Measurements from ENCODE around the gene RHNO1.

The RHNO1 gene

GRCh38 chr12:2877047-2877952 is at the start of gene RHNO1, which contains the start of gene FOXM1 (continued):
- no peak for TF ChIP-seq SETDB1 (IDR thresholded peaks at IDR 0.05; ENCODE audit: insufficient read length, low read length)
- no peak for TF ChIP-seq HIC1 (tag by site-specific recombination; IDR thresholded peaks at IDR 0.05)
- peak; percentile 76 for TF ChIP-seq ZEB2 (tag by site-specific recombination; IDR thresholded peaks at IDR 0.05)
- no peak for TF ChIP-seq ZNF48 (tag by site-specific recombination; IDR thresholded peaks at IDR 0.05)
- no peak for TF ChIP-seq ZBTB1 (tag by site-specific recombination; IDR thresholded peaks at IDR 0.05)
- TF ChIP-seq ZNF514 (tag by site-specific recombination; IDR thresholded peaks at IDR 0.05) = no peak
- no peak for TF ChIP-seq ZNF169 (tag by site-specific recombination; IDR thresholded peaks at IDR 0.05)
- TF ChIP-seq ZBTB6 (tag by site-specific recombination; IDR thresholded peaks at IDR 0.05) = no peak
- TF ChIP-seq ZNF426 (tag by site-specific recombination; IDR thresholded peaks at IDR 0.05) = no peak
- no peak for TF ChIP-seq ZBTB21 (tag by site-specific recombination; IDR thresholded peaks at IDR 0.05)
- no peak for TF ChIP-seq SCRT2 (tag by site-specific recombination; IDR thresholded peaks at IDR 0.05)
- TF ChIP-seq KLF10 (tag by site-specific recombination; IDR thresholded peaks at IDR 0.05) = peak; percentile 63
- TF ChIP-seq ZFP69B (tag by site-specific recombination; IDR thresholded peaks at IDR 0.05) = peak; percentile 56
- TF ChIP-seq ZNF645 (tag by site-specific recombination; IDR thresholded peaks at IDR 0.05) = no peak
- no peak; the same call in 1 of the 2 replicates for TF ChIP-seq ZNF558 (tag by site-specific recombination; IDR thresholded peaks at IDR 0.05)
- TF ChIP-seq ZNF580 (tag by site-specific recombination; IDR thresholded peaks at IDR 0.05) = 0 out of 2 replicates have a peak, but pooled peaks have one; percentile 17
- no peak; the same call in 1 of the 2 replicates for TF ChIP-seq ZNF366 (tag by site-specific recombination; conservative IDR thresholded peaks at IDR 0.05)
- peak; percentile 80 for TF ChIP-seq ZBTB10 (tag by site-specific recombination; IDR thresholded peaks at IDR 0.05)
- no peak for TF ChIP-seq ZNF555 (tag by site-specific recombination; conservative IDR thresholded peaks at IDR 0.05)
- 0 out of 2 replicates have a peak, but pooled peaks have one; percentile 12 for TF ChIP-seq ZNF449 (tag by site-specific recombination; IDR thresholded peaks at IDR 0.05)
- TF ChIP-seq ZSCAN4 (tag by site-specific recombination; IDR thresholded peaks at IDR 0.05) = peak; percentile 70
- TF ChIP-seq ZNF266 (tag by site-specific recombination; IDR thresholded peaks at IDR 0.05; ENCODE audit: low read depth) = no peak
- TF ChIP-seq WT1 (tag by site-specific recombination; IDR thresholded peaks at IDR 0.05) = peak; percentile 8; the same call in 1 of the 2 replicates
- peak; percentile 61 for TF ChIP-seq EGR2 (tag by site-specific recombination; IDR thresholded peaks at IDR 0.05; ENCODE audit: low read depth)
- TF ChIP-seq ZNF18 (tag by site-specific recombination; IDR thresholded peaks at IDR 0.05) = no peak
- TF ChIP-seq REPIN1 (tag by site-specific recombination; IDR thresholded peaks at IDR 0.05; ENCODE audit: low read depth) = 0 out of 2 replicates have a peak, but pooled peaks have one; percentile 64
- TF ChIP-seq HOXD13 (CRISPR knock-in tag; IDR thresholded peaks at IDR 0.05; ENCODE audit: borderline replicate concordance) = no peak

All from HEK293 (cell line).